H1 (cell line): Measurements from ENCODE around the gene CBLL1. TPM values are rescaled to one million over a fixed set of nuclear protein-coding genes. Genes with fewer than 3 reads are reported as not detected.

ENCODE experiments used
- BACH1 ChIP-seq: IDR thresholded peaks from 2 replicates; pipeline ENCODE4 v1.6.1; 2012; ENCODE audit warnings: low read length, improper control_type of control experiment
- CBX5 ChIP-seq: fragments of 300-800, 300-1000 bp; sonication (generic); IDR thresholded peaks from 2 replicates; pipeline ENCODE4 v1.7.1; 2016; ENCODE audit warnings: antibody characterized with exemption, low read length, low read depth
- CEBPB ChIP-seq: IDR thresholded peaks from 2 replicates; pipeline ENCODE4 v1.6.1; 2012; ENCODE audit warnings: low read depth, low read length
- CREB1 ChIP-seq: IDR thresholded peaks from 2 replicates; pipeline ENCODE4 v1.6.1; 2012; ENCODE audit warnings: inconsistent platforms
- GABPA ChIP-seq: IDR thresholded peaks from 2 replicates; pipeline ENCODE4 v1.6.1; 2011; ENCODE audit warnings: mild to moderate bottlenecking, low read length, moderate library complexity, borderline replicate concordance; ENCODE audit not compliant: insufficient read depth
- JUN ChIP-seq: IDR thresholded peaks from 2 replicates; pipeline ENCODE4 v1.6.1; 2011; ENCODE audit warnings: low read depth, mild to moderate bottlenecking, improper control_type of control experiment, low read length
- KDM1A ChIP-seq: fragments of 200-600, 300-600 bp; sonication (generic); IDR thresholded peaks from 2 replicates; pipeline ENCODE4 v1.7.1; 2016; ENCODE audit warnings: mild to moderate bottlenecking, low read length, borderline replicate concordance
- POLR2AphosphoS5 ChIP-seq: IDR thresholded peaks from 2 replicates; pipeline ENCODE4 v1.6.1; 2011; ENCODE audit warnings: low read depth, low read length
- RNF2 ChIP-seq: fragments of 200-900, 300-1000 bp; sonication (generic); IDR thresholded peaks from 2 replicates; pipeline ENCODE4 v1.7.1; 2016; ENCODE audit warnings: borderline replicate concordance, low read depth, mild to moderate bottlenecking, antibody characterized with exemption, low read length; ENCODE audit not compliant: poor library complexity, severe bottlenecking; ENCODE audit errors: missing control alignments
- SIN3A ChIP-seq, 2 experiments: IDR thresholded peaks in 1 of 2; conservative IDR thresholded peaks in 1 of 2; 2 replicates each; pipeline ENCODE4 v1.6.1; 2011 to 2012; ENCODE audit warnings: low read length in 2 of 2, improper control_type of control experiment in 1 of 2, low read depth in 1 of 2, mild to moderate bottlenecking in 1 of 2
- SP4 ChIP-seq: IDR thresholded peaks from 2 replicates; pipeline ENCODE4 v1.6.1; 2012; ENCODE audit warnings: low read length, inconsistent platforms
- SRF ChIP-seq: IDR thresholded peaks from 2 replicates; pipeline ENCODE4 v1.6.1; 2011; ENCODE audit warnings: mild to moderate bottlenecking, low read depth, low read length, moderate library complexity
- polyA plus RNA-seq, 7 experiments: library from polyadenylated mRNA; depleted of rRNA in 3 of 7; stranded (reverse) in 5 of 7; unstranded in 2 of 7; fragments of >200 nt in 5 of 7; fragments of 200-250 nt in 2 of 7; gene quantifications; 1 replicate in 5 of 7; 2 replicates in 1 of 7; 4 replicates in 1 of 7; pipeline versions ENCODE4 v1.2.1 to v1.2.3, GENCODE V29; 2011 to 2013; ENCODE audit warnings: missing spikeins in 2 of 7, mixed read lengths in 2 of 7
- total RNA-seq: library from RNA; stranded (reverse); fragmentation: NEBNext Ultra II Directional; extraction: Animal tissue kit (Norgen Biotek cat#: 25700); gene quantifications from 2 replicates; pipeline ENCODE4 v1.2.1, GENCODE V29; 2021
- TF ChIP-seq, protein P1 (sequence below): fragments of 300-600 bp; sonication (generic); IDR thresholded peaks from 2 replicates; pipeline ENCODE4 v1.7.1; 2012; ENCODE audit warnings: low read length, moderate library complexity, mild to moderate bottlenecking, inconsistent platforms; ENCODE audit not compliant: insufficient replicate concordance

Gene CBLL1
- total and polyA plus RNA-seq, 2 of the 8 experiments (the other 6 are each of a cell fraction or from before 2014, with no cell fraction given) = 27.0 to 34.0 TPM

DNA sequence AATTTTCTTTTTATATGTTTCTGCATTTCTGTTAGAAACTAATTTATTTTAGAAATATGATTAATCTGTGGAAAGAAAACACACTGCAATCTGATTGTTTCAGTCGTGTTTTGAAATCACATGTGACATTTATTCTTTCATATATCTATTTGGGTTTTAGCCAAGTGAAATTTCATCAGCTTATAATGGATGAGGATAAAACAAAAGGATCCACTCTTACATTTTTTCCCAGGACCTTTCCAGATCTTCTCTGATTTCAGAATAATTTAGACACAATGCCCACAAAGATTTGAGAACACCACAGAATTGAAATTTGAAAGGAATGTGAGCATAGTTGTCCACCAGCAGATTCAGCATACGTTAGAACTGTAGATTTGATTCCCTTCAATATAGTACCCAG is 29.1 kb downstream of the CBLL1 start (continued):
- TF ChIP-seq, protein P1, sequence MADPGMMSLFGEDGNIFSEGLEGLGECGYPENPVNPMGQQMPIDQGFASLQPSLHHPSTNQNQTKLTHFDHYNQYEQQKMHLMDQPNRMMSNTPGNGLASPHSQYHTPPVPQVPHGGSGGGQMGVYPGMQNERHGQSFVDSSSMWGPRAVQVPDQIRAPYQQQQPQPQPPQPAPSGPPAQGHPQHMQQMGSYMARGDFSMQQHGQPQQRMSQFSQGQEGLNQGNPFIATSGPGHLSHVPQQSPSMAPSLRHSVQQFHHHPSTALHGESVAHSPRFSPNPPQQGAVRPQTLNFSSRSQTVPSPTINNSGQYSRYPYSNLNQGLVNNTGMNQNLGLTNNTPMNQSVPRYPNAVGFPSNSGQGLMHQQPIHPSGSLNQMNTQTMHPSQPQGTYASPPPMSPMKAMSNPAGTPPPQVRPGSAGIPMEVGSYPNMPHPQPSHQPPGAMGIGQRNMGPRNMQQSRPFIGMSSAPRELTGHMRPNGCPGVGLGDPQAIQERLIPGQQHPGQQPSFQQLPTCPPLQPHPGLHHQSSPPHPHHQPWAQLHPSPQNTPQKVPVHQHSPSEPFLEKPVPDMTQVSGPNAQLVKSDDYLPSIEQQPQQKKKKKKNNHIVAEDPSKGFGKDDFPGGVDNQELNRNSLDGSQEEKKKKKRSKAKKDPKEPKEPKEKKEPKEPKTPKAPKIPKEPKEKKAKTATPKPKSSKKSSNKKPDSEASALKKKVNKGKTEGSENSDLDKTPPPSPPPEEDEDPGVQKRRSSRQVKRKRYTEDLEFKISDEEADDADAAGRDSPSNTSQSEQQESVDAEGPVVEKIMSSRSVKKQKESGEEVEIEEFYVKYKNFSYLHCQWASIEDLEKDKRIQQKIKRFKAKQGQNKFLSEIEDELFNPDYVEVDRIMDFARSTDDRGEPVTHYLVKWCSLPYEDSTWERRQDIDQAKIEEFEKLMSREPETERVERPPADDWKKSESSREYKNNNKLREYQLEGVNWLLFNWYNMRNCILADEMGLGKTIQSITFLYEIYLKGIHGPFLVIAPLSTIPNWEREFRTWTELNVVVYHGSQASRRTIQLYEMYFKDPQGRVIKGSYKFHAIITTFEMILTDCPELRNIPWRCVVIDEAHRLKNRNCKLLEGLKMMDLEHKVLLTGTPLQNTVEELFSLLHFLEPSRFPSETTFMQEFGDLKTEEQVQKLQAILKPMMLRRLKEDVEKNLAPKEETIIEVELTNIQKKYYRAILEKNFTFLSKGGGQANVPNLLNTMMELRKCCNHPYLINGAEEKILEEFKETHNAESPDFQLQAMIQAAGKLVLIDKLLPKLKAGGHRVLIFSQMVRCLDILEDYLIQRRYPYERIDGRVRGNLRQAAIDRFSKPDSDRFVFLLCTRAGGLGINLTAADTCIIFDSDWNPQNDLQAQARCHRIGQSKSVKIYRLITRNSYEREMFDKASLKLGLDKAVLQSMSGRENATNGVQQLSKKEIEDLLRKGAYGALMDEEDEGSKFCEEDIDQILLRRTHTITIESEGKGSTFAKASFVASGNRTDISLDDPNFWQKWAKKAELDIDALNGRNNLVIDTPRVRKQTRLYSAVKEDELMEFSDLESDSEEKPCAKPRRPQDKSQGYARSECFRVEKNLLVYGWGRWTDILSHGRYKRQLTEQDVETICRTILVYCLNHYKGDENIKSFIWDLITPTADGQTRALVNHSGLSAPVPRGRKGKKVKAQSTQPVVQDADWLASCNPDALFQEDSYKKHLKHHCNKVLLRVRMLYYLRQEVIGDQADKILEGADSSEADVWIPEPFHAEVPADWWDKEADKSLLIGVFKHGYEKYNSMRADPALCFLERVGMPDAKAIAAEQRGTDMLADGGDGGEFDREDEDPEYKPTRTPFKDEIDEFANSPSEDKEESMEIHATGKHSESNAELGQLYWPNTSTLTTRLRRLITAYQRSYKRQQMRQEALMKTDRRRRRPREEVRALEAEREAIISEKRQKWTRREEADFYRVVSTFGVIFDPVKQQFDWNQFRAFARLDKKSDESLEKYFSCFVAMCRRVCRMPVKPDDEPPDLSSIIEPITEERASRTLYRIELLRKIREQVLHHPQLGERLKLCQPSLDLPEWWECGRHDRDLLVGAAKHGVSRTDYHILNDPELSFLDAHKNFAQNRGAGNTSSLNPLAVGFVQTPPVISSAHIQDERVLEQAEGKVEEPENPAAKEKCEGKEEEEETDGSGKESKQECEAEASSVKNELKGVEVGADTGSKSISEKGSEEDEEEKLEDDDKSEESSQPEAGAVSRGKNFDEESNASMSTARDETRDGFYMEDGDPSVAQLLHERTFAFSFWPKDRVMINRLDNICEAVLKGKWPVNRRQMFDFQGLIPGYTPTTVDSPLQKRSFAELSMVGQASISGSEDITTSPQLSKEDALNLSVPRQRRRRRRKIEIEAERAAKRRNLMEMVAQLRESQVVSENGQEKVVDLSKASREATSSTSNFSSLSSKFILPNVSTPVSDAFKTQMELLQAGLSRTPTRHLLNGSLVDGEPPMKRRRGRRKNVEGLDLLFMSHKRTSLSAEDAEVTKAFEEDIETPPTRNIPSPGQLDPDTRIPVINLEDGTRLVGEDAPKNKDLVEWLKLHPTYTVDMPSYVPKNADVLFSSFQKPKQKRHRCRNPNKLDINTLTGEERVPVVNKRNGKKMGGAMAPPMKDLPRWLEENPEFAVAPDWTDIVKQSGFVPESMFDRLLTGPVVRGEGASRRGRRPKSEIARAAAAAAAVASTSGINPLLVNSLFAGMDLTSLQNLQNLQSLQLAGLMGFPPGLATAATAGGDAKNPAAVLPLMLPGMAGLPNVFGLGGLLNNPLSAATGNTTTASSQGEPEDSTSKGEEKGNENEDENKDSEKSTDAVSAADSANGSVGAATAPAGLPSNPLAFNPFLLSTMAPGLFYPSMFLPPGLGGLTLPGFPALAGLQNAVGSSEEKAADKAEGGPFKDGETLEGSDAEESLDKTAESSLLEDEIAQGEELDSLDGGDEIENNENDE = no peak
- no peak for TF ChIP-seq GABPA
- TF ChIP-seq CREB1 = no peak
- TF ChIP-seq SRF = no peak
- no peak for TF ChIP-seq JUN
- TF ChIP-seq CBX5 = no peak
- no peak for TF ChIP-seq BACH1
- TF ChIP-seq SIN3A (conservative IDR thresholded peaks at IDR 0.05 in 1 of 2, IDR thresholded peaks at IDR 0.05 in 1 of 2; ENCODE audit: low read depth in 1 of 2, low read length in 2 of 2) = no peak
- no peak for TF ChIP-seq SP4
- TF ChIP-seq RNF2 = no peak
- TF ChIP-seq KDM1A = no peak
- no peak for TF ChIP-seq CEBPB
- TF ChIP-seq POLR2AphosphoS5 = no peak
